Esophagus muscularis mucosa (tissue), 4 donors: ENCODE measurements around the gene ARHGAP9.

Experiments used
- CTCF ChIP-seq, 3 experiments: fragments of 200-600 bp in 2 of 3; fragments of 450-650 bp in 1 of 3; sonication (generic) in 2 of 3; IDR thresholded peaks; one replicate each; pipeline ENCODE4 v1.5.1; 2017 to 2019; ENCODE audit warnings: antibody characterized with exemption in 3 of 3, mild to moderate bottlenecking in 2 of 3, moderate library complexity in 1 of 3
- EP300 ChIP-seq: sonication (generic); formaldehyde crosslinking; IDR thresholded peaks from one replicate; pipeline ENCODE4 v1.6.1; 2017; ENCODE audit warnings: antibody characterized with exemption
- POLR2A ChIP-seq: fragments of 450-650 bp; IDR thresholded peaks from one replicate; pipeline ENCODE4 v1.6.1; 2017; ENCODE audit warnings: antibody characterized with exemption, moderate library complexity, mild to moderate bottlenecking, low read depth
- POLR2AphosphoS5 ChIP-seq, 2 donors: sonication (generic); formaldehyde crosslinking; IDR thresholded peaks; one replicate each; pipeline ENCODE4 v1.6.1; 2017; ENCODE audit warnings: antibody characterized with exemption in 2 of 2

GRCh38 chr12:57481671-57482070 is 2.0 kb upstream of the ARHGAP9 start:
- TF ChIP-seq POLR2A: no peak
- no peak for TF ChIP-seq CTCF (IDR thresholded peaks at IDR 0.05)
- TF ChIP-seq POLR2AphosphoS5 (IDR thresholded peaks at IDR 0.05): no peak
- TF ChIP-seq EP300: no peak
